SIG-M5 (cell line): ENCODE measurements around the gene SLC7A7.
A peak's percentile ranks its signal among the peaks of the same experiment; 100 is the strongest.
"Not testable (repeated sequence)": the region's sequence is repeated elsewhere in the genome, so short reads cannot be mapped to it uniquely, and the experiment has no call there.

ENCODE experiments used
- DNase-seq: peaks from one replicate; lab custom pipeline; 2025; lab: John Stamatoyannopoulos, UW

Gene SLC7A7

DNA sequence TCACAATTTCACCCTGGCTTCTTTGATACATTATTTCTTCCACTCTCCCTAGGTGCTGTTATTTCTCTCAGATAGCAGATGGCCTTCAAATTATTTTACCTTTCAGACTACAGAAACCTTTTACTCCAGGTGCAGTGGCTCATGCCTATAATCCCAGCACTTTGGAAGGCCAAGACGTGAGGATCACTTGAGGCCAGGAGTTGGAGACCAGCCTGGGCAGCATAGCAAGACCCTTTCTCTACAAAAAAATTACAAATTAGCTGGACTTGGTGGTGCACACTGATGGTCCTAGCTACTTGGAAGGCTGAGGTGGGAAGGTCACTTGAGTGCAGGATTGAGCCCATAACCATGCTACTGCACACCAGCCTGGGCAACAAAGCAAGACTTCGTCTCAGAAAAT lies 23.1 kb downstream of the SLC7A7 start:
- no peak for DNase-seq

DNA sequence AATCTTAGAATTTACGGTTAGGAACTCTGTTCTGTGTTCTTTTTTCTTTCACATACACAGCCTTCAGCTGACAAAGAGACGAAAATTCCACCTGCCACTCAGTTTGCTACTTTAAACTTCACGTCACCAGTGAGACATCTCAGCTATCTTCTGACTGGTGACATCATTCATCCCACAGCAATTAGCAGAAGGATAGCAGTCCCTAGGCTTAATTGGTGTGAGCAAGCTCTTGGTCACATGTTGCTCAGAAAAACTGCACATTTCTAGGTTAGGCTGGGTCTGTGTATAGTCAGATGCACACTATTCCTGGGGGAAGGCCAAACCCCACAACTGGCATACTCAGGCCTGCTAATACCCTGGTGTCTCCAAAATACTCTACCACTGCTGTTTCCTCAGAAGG lies 23.9 kb downstream of the SLC7A7 start:
- no peak for DNase-seq

- no peak for DNase-seq
Measured at GRCh38 chr14:22786685-22787084, 28.6 kb downstream of the SLC7A7 start.

GRCh38 chr14:22781301-22781991 lies 33.8 kb downstream of the SLC7A7 start:
- DNase-seq, result no peak

- DNase-seq, result no peak
Measured at GRCh38 chr14:22780941-22781300, 34.3 kb downstream of the SLC7A7 start.

- no peak for DNase-seq
Measured at GRCh38 chr14:22780105-22780679, 35.0 kb downstream of the SLC7A7 start.

DNA sequence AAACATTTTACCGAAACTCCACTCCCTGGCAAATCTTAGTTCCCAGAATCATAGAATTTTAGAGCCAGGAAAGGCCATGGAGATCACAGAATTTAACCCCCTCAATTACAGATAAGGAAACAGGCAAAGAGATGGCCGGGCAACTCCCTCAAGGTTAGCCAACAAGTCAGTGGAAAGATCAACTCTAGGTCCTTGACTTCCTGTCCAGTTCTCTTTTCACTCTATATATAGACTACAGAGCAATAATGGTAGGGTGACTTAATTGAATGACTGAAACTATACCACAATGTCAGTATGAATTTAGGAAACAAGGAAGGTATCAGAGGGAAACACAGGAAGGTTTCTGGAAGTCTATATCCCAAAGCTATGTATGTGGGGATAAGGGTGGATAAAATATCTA lies 37.2 kb downstream of the SLC7A7 start:
- DNase-seq, result no peak

DNA sequence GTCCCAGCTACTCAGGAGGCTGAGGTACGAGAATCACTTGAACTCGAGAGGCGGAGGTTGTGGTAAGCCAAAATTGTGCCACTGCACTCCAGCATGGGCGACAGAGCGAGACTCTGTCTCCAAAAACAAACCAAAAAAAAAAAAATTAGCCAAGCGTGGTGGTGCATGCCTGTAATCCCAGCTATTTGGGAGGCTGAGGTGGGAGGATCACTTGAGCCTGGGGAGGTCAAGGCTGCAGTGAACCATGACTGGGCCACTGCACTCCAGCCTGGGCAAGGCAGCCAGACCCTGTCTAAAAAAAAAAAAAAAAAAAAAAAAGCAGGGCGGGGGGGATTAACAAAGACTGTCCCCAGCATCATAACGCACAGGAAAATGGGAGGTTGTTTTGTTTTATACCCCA lies 38.4 kb downstream of the SLC7A7 start:
- not testable (repeated sequence) for DNase-seq

GRCh38 chr14:22776215-22776614 lies 39.0 kb downstream of the SLC7A7 start:
- DNase-seq, result no peak

GRCh38 chr14:22774011-22774706 lies 41.1 kb downstream of the SLC7A7 start:
- DNase-seq, result no peak

DNA sequence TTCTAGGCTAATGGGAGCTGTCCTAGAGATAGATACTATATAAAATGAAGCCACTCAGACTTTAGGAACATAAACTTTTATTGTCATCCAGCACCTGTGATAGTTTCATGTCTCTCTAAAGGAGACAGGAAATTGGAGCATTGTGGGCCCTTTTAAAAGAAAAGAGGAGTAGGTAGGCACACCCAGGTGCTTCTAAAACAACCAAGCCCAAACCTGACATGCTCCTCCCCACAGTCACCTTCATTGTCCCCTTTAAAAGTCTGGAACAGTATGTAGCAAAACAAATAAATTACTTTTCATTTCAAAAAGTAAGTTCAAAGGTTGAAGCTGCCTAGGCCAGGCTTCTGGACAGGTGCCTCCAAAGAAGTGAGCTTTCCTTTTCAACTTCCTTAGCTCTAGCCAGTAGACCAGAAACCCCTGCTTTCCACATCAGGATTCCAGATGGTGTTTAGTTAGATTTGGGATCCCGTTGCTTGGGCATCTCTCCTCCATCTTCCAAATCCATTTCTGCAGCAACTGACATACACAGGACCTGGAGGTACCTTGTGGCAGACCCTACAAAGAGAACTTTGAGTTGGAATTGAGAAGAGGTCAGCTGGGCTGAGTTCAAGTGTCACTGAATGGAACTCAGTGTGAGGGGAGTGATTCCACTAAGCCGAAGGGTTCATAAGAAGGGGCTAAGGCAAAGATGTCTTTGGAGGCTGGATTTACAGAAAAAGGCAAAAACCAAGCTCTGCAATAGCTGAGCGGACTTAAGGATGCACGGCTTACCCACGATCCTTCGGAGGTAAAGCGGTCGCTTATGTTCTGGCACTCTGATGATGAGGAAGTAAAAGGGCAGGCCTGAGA lies 41.8 kb downstream of the SLC7A7 start:
- no peak for DNase-seq

GRCh38 chr14:22772725-22773124 lies 42.5 kb downstream of the SLC7A7 start:
- DNase-seq, result no peak

- DNase-seq, result no peak
Measured at GRCh38 chr14:22770481-22771187, 44.6 kb downstream of the SLC7A7 start.

- no peak for DNase-seq
Measured at GRCh38 chr14:22769369-22769768, 45.9 kb downstream of the SLC7A7 start.

- no peak for DNase-seq
Measured at GRCh38 chr14:22768947-22769346, 46.3 kb downstream of the SLC7A7 start.

DNA sequence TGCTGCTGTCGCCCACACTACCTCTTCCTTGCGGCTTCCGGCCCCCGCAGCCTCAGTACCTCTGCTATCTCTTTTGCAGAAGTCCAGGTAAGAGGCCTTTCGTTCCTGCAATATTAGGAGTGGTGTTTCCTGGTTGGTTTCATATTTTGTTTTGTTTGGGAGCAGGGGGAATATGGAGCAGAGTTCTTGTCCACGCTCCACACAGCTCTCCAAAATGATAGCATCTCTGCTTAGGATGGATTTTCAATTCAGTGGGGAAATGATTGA lies 48.0 kb downstream of the SLC7A7 start:
- DNase-seq, result no peak

GRCh38 chr14:22766457-22767322 lies 48.5 kb downstream of the SLC7A7 start, which contains the start of gene OXA1L:
TSS of gene OXA1L (plus strand) at chr14:22766688. CDS start at chr14:22766702, 14 bp downstream.
- DNase-seq, result peak; percentile 78

GRCh38 chr14:22764382-22764781 lies 50.9 kb downstream of the SLC7A7 start:
- no peak for DNase-seq

- no peak for DNase-seq
Measured at GRCh38 chr14:22761734-22762133, 53.5 kb downstream of the SLC7A7 start.

DNA sequence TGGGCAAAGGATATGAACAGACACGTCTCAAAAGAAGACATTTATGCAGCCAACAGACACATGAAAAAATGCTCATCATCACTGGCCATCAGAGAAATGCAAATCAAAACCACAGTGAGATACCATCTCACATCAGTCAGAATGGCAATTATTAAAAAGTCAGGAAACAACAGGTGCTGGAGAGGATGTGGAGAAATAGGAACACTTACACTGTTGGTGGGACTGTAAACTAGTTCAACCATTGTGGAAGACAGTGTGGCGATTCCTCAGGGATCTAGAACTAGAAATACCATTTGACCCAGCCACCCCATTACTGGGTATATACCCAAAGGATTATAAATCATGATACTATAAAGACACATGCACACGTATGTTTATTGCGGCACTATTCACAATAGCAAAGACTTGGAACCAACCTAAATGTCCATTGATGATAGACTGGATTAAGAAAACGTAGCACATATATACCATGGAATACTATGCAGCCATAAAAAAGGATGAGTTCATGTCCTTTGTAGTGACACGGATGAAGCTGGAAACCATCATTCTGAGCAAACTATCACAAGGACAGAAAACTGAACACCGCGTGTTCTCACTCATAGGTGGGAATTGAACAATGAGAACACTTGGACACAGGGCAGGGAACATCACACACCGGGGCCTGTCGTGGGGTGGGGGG lies 57.1 kb downstream of the SLC7A7 start:
- DNase-seq, result not testable (repeated sequence)

GRCh38 chr14:22753586-22753985 lies 61.6 kb downstream of the SLC7A7 start:
- DNase-seq, result no peak
